ENCODE results near the gene OSBPL2.

Gene OSBPL2

DNA sequence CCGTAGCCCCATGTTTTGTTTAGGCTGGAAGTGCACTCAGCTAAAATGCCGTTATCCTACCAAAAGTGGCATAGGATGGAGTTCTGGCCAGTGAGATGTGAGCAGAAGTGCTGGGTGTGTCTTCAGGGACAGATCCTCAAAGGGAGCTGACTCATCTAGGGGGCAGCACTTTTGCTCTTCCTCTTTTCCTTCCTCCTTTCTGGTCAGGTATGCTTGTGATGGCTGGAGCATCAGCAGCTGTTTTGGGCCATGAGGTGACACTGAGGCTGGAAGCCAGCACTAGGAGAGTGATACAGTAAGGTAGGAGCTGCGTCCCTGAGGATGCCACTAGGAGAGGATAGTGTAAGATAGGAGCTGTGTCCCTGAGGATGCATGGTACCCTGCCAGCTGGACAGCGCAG lies 4.6 kb upstream of the OSBPL2 start:
- no peak overlapping the region for H3K4me3 ChIP-seq (ENCODE audit: control insufficient read depth, low read depth, low read length)
- no peak for DNase-seq (ENCODE audit: low read depth)
- TF ChIP-seq, protein P1, sequence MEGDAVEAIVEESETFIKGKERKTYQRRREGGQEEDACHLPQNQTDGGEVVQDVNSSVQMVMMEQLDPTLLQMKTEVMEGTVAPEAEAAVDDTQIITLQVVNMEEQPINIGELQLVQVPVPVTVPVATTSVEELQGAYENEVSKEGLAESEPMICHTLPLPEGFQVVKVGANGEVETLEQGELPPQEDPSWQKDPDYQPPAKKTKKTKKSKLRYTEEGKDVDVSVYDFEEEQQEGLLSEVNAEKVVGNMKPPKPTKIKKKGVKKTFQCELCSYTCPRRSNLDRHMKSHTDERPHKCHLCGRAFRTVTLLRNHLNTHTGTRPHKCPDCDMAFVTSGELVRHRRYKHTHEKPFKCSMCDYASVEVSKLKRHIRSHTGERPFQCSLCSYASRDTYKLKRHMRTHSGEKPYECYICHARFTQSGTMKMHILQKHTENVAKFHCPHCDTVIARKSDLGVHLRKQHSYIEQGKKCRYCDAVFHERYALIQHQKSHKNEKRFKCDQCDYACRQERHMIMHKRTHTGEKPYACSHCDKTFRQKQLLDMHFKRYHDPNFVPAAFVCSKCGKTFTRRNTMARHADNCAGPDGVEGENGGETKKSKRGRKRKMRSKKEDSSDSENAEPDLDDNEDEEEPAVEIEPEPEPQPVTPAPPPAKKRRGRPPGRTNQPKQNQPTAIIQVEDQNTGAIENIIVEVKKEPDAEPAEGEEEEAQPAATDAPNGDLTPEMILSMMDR (IDR thresholded peaks at IDR 0.05; ENCODE audit: control insufficient read depth, insufficient read depth, low read depth, low read length, missing control alignments) = no peak

DNA sequence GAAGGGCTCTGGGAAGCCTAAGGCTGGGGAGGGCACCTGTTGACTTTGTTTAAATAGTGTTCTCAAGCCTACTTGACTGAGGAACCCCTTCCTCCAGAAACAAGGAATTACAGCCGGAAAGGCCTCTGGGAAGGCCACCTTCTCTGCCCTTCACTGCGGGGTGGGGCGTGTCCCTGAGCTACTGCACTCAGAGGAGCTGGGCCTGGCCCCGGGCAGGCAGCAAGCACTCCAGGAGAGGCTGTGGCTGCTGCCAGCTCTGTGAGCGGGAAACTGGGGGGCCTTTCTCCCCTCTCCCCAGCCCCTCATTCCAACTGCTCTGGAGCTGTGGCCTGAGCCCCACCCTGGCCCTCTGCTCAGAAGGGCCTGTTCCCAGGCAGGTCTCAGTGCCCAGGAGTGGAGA lies 4.0 kb upstream of the OSBPL2 start:
- no peak for DNase-seq (ENCODE audit: low read depth)
- TF ChIP-seq, protein P1 (IDR thresholded peaks at IDR 0.05; ENCODE audit: control insufficient read depth, insufficient read depth, low read depth, low read length, missing control alignments) = no peak
- H3K4me3 ChIP-seq (ENCODE audit: control insufficient read depth, low read depth, low read length) = no peak overlapping the region

GRCh38 chr20:62235001-62235776 lies 3.1 kb upstream of the OSBPL2 start:
- no peak for DNase-seq (ENCODE audit: low read depth)
- H3K4me3 ChIP-seq (ENCODE audit: control insufficient read depth, low read depth, low read length) = no peak overlapping the region
- TF ChIP-seq, protein P1 (IDR thresholded peaks at IDR 0.05; ENCODE audit: control insufficient read depth, insufficient read depth, low read depth, low read length, missing control alignments) = no peak

DNA sequence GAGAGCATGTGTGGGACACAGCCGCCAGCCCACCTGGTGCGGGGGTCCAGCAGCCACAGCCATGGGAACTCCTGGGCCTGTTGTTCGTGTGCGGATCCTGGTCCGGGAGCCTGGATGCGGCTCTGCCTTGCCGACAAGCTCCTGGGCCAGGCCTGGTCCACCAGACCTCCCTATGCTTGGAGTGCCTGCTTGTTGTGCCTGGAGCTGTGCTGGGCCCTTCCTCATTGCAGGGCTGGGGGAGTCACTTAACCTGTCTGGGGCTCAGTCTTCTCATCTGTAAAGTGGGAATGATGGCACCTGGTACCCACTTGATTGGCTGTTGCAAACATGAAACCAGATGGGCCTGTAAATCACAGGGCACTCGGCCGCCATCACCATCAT lies 2.6 kb upstream of the OSBPL2 start:
- no peak for DNase-seq (ENCODE audit: low read depth)
- TF ChIP-seq, protein P1 (IDR thresholded peaks at IDR 0.05; ENCODE audit: control insufficient read depth, insufficient read depth, low read depth, low read length, missing control alignments) = no peak
- no peak overlapping the region for H3K4me3 ChIP-seq (ENCODE audit: control insufficient read depth, low read depth, low read length)

GRCh38 chr20:62236200-62236599 lies 2.1 kb upstream of the OSBPL2 start:
- TF ChIP-seq, protein P1 (IDR thresholded peaks at IDR 0.05; ENCODE audit: control insufficient read depth, insufficient read depth, low read depth, low read length, missing control alignments) = no peak
- H3K4me3 ChIP-seq (ENCODE audit: control insufficient read depth, low read depth, low read length) = no peak overlapping the region

DNA sequence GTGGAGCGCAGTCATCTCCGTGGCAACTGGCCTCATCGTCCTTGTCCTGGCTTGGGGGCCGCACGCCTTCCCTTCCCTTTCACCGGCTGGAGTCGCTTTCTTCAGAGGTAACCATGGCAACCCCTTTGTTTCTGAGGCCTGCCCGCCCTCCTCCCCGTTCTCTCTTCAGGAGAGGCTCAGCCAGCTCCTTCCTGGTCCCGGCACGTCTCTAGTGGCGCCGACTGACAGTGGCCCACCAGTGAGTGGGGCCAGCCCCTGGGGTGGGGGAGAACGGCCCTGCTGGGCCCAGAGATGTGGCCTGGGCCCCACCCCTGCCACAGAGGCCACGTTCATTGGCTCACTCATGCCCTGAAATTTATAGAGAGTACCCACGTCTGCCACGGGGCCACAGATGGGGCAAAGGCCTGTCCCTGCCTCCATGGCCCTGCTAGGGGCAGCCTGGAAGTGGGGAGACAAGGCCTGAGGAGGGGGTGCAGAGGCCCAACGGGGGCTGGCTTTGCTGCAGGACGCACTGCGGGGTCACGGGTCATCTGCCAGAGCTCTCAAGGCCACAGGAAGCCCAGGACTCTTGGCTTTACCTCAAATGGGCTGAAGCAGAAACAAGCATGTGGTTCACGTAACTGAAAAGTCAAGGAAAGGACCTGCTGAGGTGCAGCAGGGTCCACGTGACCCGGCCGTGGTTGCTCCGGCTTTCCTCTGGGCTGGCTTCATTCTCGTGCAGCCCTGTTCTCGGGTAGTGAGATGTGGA lies 1.4 kb upstream of the OSBPL2 start:
- H3K4me3 ChIP-seq (ENCODE audit: control insufficient read depth, low read depth, low read length) = no peak overlapping the region
- TF ChIP-seq, protein P1 (IDR thresholded peaks at IDR 0.05; ENCODE audit: control insufficient read depth, insufficient read depth, low read depth, low read length, missing control alignments) = no peak
- no peak for DNase-seq (ENCODE audit: low read depth)

More at GRCh38 chr20:62236200-62236599, 2.1 kb upstream of the OSBPL2 start:
- DNase-seq (ENCODE audit: low read depth) = no peak
